ENCODE measurements around the gene RAPGEF1.
A peak's percentile ranks its signal among the peaks of the same experiment; 100 is the strongest.
"Not testable (repeated sequence)": the region's sequence is repeated elsewhere in the genome, so short reads cannot be mapped to it uniquely, and the experiment has no call there.

The RAPGEF1 gene, protein sequence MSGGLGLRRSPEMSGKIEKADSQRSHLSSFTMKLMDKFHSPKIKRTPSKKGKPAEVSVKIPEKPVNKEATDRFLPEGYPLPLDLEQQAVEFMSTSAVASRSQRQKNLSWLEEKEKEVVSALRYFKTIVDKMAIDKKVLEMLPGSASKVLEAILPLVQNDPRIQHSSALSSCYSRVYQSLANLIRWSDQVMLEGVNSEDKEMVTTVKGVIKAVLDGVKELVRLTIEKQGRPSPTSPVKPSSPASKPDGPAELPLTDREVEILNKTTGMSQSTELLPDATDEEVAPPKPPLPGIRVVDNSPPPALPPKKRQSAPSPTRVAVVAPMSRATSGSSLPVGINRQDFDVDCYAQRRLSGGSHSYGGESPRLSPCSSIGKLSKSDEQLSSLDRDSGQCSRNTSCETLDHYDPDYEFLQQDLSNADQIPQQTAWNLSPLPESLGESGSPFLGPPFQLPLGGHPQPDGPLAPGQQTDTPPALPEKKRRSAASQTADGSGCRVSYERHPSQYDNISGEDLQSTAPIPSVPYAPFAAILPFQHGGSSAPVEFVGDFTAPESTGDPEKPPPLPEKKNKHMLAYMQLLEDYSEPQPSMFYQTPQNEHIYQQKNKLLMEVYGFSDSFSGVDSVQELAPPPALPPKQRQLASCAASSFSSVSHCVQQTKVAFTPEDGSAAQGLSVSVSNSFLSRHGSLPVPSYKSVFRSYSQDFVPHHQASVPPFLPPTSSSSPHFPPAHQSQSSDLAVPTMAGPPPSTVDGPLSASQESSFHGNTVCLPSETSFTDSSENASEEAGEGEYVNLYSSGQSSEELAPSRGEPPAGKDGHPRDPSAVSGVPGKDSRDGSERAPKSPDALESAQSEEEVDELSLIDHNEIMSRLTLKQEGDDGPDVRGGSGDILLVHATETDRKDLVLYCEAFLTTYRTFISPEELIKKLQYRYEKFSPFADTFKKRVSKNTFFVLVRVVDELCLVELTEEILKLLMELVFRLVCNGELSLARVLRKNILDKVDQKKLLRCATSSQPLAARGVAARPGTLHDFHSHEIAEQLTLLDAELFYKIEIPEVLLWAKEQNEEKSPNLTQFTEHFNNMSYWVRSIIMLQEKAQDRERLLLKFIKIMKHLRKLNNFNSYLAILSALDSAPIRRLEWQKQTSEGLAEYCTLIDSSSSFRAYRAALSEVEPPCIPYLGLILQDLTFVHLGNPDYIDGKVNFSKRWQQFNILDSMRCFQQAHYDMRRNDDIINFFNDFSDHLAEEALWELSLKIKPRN (N-terminal part only)

DNA sequence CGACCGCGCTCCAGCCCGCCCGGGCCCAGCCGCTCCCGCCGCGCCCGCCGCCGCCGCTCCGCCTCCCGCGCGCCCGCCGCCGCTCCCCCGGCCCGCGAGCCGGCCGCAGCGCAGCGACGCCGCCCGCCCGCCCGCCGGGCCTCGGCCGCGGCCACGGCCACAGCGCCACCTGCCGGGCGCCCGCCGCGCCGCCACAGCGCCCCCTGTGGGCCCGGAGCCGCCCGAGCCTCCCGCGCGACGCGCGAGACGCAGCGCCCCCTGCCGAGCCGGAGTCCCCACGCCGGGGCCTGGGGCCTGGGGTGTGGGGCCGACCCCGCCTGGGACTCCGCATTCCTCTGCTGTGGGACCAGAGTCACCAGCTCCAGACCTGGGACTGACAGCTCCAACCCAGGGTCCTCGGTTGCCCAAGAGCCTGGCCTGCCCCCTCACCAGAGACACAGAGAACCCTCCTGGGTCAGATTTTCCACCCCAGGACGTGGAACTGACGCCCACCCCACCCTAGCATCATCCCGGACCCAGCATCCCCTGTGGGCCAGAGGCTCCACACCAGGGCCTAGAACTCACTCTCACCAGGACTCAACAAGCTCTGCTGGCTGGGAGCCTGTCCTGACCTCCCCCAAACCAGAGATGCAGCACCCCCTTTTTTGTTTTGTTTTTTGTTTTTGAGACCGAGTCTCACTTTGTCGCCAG is at the start of gene RAPGEF1:
Gene RAPGEF1, minus strand, starts transcription at position 118 of the 690 bp plus-strand sequence. CDS start 246 bp downstream, outside the sequence.
- peak; percentile 50 to 70 for DNase-seq (ENCODE audit: low read depth in 2 of 2)

DNA sequence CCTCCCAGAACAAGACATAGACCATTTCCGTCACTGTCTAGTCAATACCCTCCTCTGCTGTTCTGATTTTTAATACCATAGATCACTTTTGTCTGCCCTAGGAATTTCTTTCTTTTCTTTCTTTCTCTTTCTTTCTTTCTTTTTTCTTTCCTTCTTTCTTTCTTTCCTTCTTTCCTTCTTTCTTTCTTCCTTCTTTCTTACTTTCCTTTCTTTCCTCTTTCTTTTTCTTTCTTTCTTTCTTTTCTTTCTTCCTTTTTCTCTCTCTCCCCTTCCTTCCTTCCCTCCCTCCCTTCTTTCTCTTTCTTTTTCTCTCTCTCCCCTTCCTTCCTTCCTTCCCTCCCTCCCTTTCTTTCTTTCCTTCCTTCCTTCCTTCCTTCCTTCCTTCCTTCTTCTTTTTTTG is 49.0 kb upstream of the RAPGEF1 start:
- DNase-seq (ENCODE audit: low read depth in 2 of 2): no peak

GRCh38 chr9:131787838-131788237 is 48.0 kb upstream of the RAPGEF1 start:
- DNase-seq (ENCODE audit: low read depth in 2 of 2): no peak

DNA sequence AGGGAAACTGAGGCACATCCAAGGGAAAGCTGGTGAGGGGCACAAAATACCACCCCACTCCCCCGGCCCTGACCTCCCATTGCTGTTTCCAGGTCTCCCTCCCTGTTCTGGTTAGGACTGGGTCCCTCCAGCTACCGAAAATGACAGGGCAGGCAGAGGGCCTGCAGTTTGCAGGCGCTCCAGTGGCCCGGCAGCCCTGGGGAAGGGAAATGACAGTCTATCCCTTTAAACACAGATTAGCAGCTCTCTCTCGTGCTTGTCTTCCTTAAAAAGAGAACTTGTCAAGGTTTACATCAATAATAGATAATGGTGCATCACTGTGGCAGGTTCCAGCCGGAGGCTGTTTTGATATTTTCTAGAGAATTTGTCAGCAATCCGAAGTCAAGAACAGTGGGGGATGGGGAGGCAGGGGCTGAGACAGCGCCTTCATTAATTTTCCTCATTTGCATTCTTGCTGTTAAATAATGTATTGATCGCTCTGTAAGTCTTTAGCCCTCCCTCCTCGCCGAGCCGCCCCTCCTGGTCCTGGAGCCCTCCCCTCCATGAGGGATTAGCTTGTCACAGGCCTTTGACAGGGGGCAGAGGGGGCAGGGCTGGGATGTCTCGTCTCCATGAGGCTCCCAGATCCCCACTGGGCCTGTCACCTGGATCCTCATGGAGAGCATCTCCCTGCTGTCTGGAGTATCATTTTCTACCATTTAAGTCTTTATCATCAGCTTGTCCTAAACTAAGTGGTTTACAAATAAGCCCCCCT is 45.0 kb upstream of the RAPGEF1 start:
- no peak for DNase-seq (ENCODE audit: low read depth in 2 of 2)

- no peak for DNase-seq (ENCODE audit: low read depth in 2 of 2)
Observed at GRCh38 chr9:131781069-131781468, 41.2 kb upstream of the RAPGEF1 start.

- DNase-seq (ENCODE audit: low read depth in 2 of 2): no peak
Observed at GRCh38 chr9:131776473-131776872, 36.6 kb upstream of the RAPGEF1 start.

GRCh38 chr9:131776036-131776435 is 36.2 kb upstream of the RAPGEF1 start:
- DNase-seq (ENCODE audit: low read depth in 2 of 2): no peak

DNA sequence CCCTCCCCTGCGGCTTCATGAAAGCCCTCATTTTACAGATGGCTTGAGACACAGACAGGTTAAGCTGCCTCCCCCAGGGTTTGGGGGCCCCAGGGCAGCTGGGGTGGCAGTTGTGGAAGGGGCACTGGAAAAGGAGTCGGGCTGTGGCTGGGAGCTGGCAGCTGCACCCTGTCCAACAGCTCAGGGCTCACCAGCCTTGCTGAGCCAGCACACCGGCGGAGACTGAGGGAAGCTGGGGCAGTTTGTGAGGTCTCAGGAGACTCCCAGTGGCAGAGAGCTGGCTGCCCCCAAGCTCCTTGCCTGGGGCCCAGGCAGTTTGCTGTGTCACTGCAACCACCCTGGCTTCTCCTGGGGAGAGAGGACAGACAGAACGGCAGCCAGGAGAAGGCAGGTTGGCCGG is 34.8 kb upstream of the RAPGEF1 start:
- DNase-seq (ENCODE audit: low read depth in 2 of 2): no peak

- DNase-seq (ENCODE audit: low read depth in 2 of 2): no peak
Observed at GRCh38 chr9:131773911-131774379, 34.1 kb upstream of the RAPGEF1 start.

- no peak for DNase-seq (ENCODE audit: low read depth in 2 of 2)
Observed at GRCh38 chr9:131772940-131773339, 33.1 kb upstream of the RAPGEF1 start.

- no peak for DNase-seq (ENCODE audit: low read depth in 2 of 2)
Observed at GRCh38 chr9:131771646-131772045, 31.8 kb upstream of the RAPGEF1 start.

DNA sequence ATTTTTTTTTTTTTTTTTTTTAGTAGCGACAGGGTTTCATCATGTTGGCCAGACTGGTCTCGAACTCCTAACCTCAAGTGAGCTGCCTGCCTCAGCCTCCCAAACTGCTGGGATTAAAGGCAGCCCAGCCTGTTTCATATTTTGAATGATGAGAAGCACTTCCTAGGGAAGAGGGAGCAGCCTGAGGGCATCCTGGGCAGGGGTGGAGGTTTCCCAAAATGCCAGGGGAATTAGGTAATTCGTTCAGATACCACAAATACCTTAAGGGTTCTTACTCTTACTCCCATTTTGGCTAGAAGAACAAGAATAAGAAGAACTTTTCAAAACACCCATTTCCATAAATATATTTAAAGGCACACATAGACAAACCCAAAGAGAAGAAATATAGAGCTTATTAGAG is 29.5 kb upstream of the RAPGEF1 start:
- DNase-seq (ENCODE audit: low read depth in 2 of 2): no peak

DNA sequence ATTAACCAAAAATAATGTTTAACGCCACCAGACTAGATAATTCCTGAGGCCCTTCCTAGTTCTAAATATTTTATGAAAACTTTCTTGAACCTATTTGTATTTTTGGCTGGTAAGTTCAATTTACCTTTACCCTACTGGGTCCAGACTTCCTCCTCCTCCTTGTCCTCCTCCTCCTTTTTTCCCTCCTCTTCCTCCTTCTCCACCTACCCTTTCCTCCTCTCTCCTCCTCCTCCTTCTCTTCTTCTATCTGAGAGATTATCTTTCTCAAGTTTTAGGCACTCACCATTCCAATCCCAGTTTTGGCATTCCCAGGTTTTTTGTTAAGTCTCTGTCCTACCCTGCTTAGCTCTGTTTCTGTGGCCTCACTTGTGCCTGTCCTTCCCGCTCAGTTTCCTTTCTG is 24.7 kb upstream of the RAPGEF1 start:
- no peak for DNase-seq (ENCODE audit: low read depth in 2 of 2)

DNA sequence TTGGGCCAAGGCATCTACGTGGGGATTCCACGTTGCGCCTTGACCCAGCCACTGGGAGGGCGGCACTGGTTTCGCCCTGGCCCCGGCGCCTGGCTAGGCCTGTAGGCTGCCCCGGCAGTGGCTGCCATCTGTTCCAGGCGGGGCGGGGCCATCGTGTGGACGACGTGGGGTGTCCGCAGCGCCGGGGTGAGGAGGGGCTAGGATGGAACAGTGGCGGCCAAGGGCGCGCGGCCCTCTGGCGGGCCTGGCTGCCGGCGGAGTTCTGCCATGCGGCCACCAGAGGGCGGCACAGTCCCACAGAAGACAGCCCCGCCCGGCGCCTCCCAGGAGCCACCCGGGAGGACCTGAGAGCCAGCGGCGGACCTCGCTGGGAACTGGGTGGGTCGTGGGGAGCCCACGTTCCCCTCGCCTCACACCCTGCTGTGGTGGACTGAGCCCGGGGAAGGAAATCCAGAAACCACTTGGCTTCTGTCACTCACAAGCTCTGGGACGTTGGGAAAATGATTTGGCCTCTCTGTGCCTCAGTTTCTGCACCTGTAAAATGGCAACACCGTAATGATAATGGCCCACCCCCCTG is 22.6 kb upstream of the RAPGEF1 start:
- peak; percentile 43 to 54 for DNase-seq (ENCODE audit: low read depth in 2 of 2)

DNA sequence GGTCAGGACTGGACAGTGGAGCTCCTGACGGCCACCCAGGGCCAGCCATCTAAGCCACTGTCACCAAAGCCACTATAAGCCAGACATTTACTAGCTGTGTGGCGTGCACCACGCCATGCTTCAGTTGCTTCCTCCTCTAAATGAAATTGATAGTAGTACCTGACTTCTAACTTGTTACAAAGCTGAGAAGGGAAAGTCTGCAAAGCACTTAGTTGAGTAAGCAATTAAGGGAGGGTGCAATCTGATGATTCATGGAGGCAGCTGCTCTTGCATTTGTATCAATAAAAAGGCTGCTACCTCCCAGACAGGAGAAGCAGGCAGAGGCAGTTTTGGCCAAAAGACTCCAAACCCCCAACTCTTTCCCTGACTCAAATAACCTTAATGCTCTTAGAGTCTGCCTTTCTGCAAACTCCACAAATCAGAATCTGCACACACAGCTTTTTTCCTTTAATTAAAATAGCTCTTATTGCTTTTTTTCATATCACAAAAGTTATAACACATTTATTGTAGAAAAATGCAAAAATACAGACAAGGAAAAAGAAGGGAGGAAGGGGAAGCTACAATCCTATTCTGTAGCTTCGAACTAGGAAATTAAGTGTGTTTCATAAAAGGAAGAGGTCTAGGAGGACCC is 19.3 kb upstream of the RAPGEF1 start:
- DNase-seq (ENCODE audit: low read depth in 2 of 2): no peak

- no peak for DNase-seq (ENCODE audit: low read depth in 2 of 2)
Observed at GRCh38 chr9:131757549-131757948, 17.7 kb upstream of the RAPGEF1 start.

DNA sequence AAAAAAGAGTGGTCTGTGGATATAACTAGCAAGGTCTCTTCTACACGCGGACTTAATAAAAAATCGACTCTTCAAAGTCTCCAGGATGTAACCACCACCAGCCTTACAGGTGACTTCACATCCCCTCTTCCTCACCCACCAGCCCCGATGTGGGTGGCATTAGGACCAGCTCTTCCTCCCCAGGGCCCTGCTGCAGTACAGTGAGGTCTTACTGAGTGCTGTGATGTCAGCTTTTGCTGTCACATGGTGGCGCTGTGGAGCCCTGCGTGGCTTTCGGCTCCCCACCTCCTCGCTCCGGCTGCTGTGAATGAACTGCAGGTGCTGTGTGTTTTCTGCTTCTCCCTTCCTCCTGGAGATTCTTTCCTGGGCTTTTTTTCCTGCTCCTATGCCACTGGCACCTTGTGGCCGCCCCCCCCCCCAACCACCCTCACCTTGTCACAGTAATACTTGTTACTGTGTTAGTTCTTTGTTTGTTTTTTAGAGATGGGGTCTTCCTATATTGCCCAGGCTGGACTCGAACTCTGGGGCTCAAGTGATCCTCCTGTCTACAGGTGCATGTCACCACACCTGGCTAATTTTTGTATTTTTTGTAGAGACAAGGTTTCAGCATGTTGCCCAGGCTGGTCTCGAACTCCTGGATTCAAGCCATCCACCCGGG is 15.8 kb upstream of the RAPGEF1 start:
- peak; percentile 66 to 70 for DNase-seq (ENCODE audit: low read depth in 2 of 2)

GRCh38 chr9:131754846-131755245 is 15.0 kb upstream of the RAPGEF1 start:
- no peak for DNase-seq (ENCODE audit: low read depth in 2 of 2)

GRCh38 chr9:131753751-131754150 is 13.9 kb upstream of the RAPGEF1 start:
- not testable (repeated sequence) for DNase-seq (ENCODE audit: low read depth in 2 of 2)
